Breast epithelium (tissue), 4 donors: ENCODE measurements around the gene EPHB3. TPM values are rescaled to one million over a fixed set of nuclear protein-coding genes. Genes with fewer than 3 reads are reported as not detected.
A peak's percentile ranks its signal among the peaks of the same experiment; 100 is the strongest.

Source experiments
- DNase-seq, 2 donors: peaks; one replicate each; pipeline ENCODE4 v3.0.0-alpha.2; 2019; ENCODE audit warnings: low spot score in 2 of 2
- H3K27ac ChIP-seq, 2 donors: fragments of 200-600 bp; sonication (generic) in 1 of 2; one replicate each; pipeline ENCODE4 v1.5.1; 2016 to 2019; ENCODE audit warnings: mild to moderate bottlenecking in 1 of 2
- H3K27me3 ChIP-seq, 2 donors: fragments of 200-600 bp; sonication (generic) in 1 of 2; one replicate each; pipeline versions ENCODE4 v1.5.1 to v1.6.0; 2017 to 2019; ENCODE audit warnings: control low read depth in 1 of 2, mild to moderate bottlenecking in 1 of 2
- H3K36me3 ChIP-seq: fragments of 200-600 bp; one replicate; pipeline ENCODE4 v1.5.1; 2019
- H3K4me1 ChIP-seq, 2 donors: fragments of 200-600 bp; sonication (generic); one replicate each; pipeline ENCODE4 v1.5.1; 2016 to 2019; ENCODE audit warnings: control low read depth in 1 of 2
- H3K4me3 ChIP-seq, 3 donors: fragments of 200-600 bp; sonication (generic); 1 replicate in 2 of 3; 2 replicates in 1 of 3; pipeline ENCODE4 v1.5.1; 2016 to 2019; ENCODE audit warnings: mild to moderate bottlenecking in 3 of 3, moderate library complexity in 2 of 3
- H3K9me3 ChIP-seq, 2 donors: fragments of 200-600 bp; sonication (generic) in 1 of 2; one replicate each; pipeline ENCODE4 v1.5.1; 2016 to 2019; ENCODE audit warnings: control low read depth in 1 of 2
- POLR2A ChIP-seq: fragments of 450-650 bp; IDR thresholded peaks from one replicate; pipeline ENCODE4 v1.6.1; 2016; ENCODE audit warnings: antibody characterized with exemption, mild to moderate bottlenecking, moderate library complexity
- POLR2AphosphoS5 ChIP-seq, 3 donors: sonication (generic); formaldehyde crosslinking; IDR thresholded peaks; one replicate each; pipeline ENCODE4 v1.6.1; 2017; ENCODE audit warnings: antibody characterized with exemption in 3 of 3
- intact Hi-C: fragments of 100-400 bp; cut with DNase I; formaldehyde crosslinking; loops from one replicate; pipeline ENCODE4 v1.15.1; 2023; ENCODE audit warnings: low total_unique reads
- total RNA-seq, 3 donors: library from RNA; depleted of rRNA; stranded (reverse); fragments of >200 nt; gene quantifications; one replicate each; pipeline ENCODE4 v1.1.0, GENCODE V29; 2016
- TF ChIP-seq, protein P1 (sequence below), 3 donors: fragments of 450-650 bp; IDR thresholded peaks; one replicate each; pipeline ENCODE4 v1.5.1; 2016 to 2017; ENCODE audit warnings: antibody characterized with exemption in 3 of 3, mild to moderate bottlenecking in 3 of 3, moderate library complexity in 3 of 3

Gene EPHB3
- total RNA-seq, 3 donors from 2014 or later, result 0.32 to 25.3 (median 7.9) TPM

DNA sequence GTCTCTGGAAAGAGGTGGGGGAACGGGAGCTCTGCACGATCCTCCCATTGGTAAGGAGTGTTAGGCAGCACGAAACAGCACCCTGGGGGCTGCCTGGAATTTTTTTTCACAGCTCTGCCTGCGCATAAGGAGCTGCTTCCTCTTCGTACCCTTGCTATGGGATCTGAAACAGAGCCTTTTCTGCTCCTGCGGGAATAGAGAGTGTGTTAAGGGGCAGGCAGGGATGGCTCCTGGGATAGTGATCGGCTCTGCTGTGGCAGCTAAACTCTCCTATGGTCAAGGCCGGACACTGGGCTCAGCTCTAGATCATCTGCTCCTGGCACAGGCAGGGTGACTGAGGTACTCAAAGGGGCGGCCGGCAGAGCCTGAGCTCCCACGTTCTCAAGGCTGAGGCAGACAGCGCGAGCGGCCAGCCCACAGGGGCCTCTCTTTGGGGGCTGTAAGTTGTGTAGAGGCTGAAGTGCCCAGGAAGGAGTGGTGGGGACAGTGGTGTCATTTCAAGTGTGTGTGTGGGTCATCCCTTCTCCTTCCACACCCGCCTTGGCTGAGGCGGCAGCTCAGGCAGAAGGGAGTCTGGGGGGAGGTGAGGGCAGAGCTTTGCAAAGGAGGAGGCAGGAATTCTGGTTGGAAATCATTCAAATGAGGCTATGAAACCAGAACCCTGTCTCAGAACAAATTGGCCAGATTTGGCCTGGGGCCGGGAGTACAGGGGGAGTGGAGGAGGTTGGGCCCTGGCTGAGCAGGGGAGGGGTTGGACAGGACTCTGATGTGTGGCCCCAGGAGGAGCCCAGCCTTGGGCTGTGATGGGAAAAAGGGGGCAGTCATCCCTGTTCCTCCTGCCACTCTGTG lies 31.0 kb downstream of the EPHB3 start:
- intact Hi-C loops, result no loop called here
- DNase-seq, result no peak
- Histone ChIP-seq H3K27ac (peak overlapping the region; percentile 88 to 92), H3K4me3 (peak overlapping the region in 1 of 3 donors; percentile 11), H3K4me1 (peaks cover 3 to 38% of the 10 kb centered on the region in 2 donors), H3K27me3 (no peaks in the 10 kb centered on the region), H3K9me3 (no peaks in the 10 kb centered on the region), H3K36me3 (no peaks in the 10 kb centered on the region)
- TF ChIP-seq, protein P1, sequence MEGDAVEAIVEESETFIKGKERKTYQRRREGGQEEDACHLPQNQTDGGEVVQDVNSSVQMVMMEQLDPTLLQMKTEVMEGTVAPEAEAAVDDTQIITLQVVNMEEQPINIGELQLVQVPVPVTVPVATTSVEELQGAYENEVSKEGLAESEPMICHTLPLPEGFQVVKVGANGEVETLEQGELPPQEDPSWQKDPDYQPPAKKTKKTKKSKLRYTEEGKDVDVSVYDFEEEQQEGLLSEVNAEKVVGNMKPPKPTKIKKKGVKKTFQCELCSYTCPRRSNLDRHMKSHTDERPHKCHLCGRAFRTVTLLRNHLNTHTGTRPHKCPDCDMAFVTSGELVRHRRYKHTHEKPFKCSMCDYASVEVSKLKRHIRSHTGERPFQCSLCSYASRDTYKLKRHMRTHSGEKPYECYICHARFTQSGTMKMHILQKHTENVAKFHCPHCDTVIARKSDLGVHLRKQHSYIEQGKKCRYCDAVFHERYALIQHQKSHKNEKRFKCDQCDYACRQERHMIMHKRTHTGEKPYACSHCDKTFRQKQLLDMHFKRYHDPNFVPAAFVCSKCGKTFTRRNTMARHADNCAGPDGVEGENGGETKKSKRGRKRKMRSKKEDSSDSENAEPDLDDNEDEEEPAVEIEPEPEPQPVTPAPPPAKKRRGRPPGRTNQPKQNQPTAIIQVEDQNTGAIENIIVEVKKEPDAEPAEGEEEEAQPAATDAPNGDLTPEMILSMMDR (IDR thresholded peaks at IDR 0.05), result no peak
- TF ChIP-seq POLR2AphosphoS5 (IDR thresholded peaks at IDR 0.05) (no peak), POLR2A (no peak)

DNA sequence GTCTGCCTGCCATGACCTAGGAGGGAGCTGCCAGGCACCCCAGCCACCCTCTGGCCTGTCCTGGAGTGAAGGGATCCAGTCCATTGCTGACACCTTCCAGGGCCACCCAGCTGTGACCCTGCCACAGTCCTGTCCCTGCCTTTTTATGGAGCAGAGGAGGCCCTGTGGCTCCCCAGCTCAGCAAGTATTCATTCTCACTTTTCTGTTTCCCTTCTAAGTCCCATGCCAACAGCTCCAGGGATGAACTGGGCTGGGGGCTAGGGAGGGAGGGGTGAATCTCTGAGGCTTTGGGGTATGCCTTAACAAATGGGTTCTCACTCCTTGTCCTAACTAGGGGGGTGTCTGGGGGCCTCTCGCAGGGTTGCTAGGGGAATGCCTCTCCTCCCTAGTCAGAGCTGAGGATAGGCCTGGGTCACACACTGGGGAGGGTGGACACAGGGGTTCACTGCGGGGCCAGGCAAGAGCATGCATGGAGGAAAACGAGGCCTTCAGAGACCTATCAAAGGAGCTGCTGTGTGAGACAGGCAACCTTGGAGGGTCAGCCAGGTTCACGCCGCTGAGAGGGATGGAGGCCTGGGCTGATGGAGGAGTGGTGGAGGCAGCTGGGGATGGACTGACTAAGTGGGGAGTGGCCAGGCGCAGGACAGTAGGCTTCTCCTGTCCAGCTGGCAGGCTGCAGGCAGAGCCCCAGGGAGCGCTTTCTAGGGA lies 31.8 kb downstream of the EPHB3 start:
- no peaks in the 10 kb centered on the region for H3K36me3 ChIP-seq
- intact Hi-C loops, result no loop called here
- no peaks in the 10 kb centered on the region for H3K9me3 ChIP-seq
- DNase-seq, result no peak
- peak overlapping the region; percentile 88 to 92 for H3K27ac ChIP-seq
- peaks cover 3 to 38% of the 10 kb centered on the region in 2 donors for H3K4me1 ChIP-seq
- TF ChIP-seq POLR2A (no peak), POLR2AphosphoS5 (IDR thresholded peaks at IDR 0.05) (no peak)
- TF ChIP-seq, protein P1 (IDR thresholded peaks at IDR 0.05), result no peak
- no peaks in the 10 kb centered on the region for H3K27me3 ChIP-seq
- H3K4me3 ChIP-seq, result no peak overlapping the region

DNA sequence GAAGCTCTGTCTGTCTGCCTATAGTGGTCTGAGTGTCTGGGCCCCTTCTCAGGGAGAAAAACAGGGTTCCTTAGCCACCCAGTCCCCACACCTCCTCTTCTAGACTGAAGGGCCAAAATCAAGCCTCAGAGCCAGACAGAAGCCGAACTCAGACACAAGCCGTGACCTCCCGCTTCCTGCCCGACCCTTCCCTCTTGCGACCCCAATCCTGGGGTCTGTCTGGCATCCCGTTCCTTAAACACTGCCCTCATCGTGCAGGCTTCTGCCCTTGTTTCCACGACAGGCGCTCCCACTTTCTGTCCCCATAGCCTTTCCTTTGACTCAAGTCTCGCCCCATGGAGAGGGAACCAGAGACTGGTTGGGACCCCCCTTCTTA lies 32.3 kb downstream of the EPHB3 start:
- Histone ChIP-seq H3K36me3 (no peaks in the 10 kb centered on the region), H3K4me3 (no peak overlapping the region), H3K27ac (peak overlapping the region; percentile 88 to 92), H3K27me3 (no peaks in the 10 kb centered on the region), H3K4me1 (peaks cover 8 to 43% of the 10 kb centered on the region in 2 donors), H3K9me3 (no peaks in the 10 kb centered on the region)
- intact Hi-C loops, result no loop called here
- no peak for DNase-seq
- TF ChIP-seq, protein P1 (IDR thresholded peaks at IDR 0.05), result no peak
- TF ChIP-seq POLR2A (no peak), POLR2AphosphoS5 (IDR thresholded peaks at IDR 0.05) (no peak)

DNA sequence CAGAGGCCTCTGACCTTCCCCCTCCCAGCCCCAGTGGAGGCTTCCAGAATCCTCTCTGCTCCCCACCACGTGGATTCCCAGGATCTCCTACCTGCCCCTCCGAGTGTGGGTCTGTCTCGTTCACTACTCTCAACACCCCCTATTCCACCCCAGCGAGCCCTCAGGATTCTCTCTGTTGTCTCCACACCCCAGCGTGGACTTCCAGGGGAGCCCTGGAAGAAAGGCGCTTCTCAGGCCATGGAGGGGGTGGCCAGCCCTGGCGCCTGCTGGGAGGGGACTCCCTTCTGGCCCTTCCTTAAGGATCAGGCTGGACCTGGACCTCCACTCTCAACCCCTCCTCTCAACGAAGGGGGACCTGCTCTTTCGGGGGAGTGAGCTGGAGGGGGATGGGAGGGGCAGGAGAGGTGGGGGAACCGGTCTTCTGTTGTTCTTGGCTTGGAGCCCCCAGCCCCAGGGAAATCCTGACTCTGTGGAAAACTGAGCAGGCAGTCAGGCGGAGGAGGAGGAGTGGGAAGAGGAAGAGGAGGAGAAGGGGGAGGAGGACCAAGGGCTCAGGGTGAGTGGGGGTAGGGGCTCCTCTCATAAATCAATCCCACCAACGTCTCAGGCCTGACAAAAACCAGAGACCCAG lies 32.9 kb downstream of the EPHB3 start:
- intact Hi-C loops, result no loop called here
- H3K4me1 ChIP-seq, result peaks cover 8 to 44% of the 10 kb centered on the region in 2 donors
- no peak for TF ChIP-seq POLR2AphosphoS5 (IDR thresholded peaks at IDR 0.05)
- TF ChIP-seq, protein P1 (IDR thresholded peaks at IDR 0.05), result no peak
- TF ChIP-seq POLR2A, result no peak

More for the DNA sequence above, 32.9 kb downstream of the EPHB3 start:
- H3K4me3 ChIP-seq, result no peak overlapping the region
- DNase-seq, result no peak
- H3K36me3 ChIP-seq, result no peaks in the 10 kb centered on the region
- no peaks in the 10 kb centered on the region for H3K9me3 ChIP-seq
- H3K27me3 ChIP-seq, result no peaks in the 10 kb centered on the region
- H3K27ac ChIP-seq, result peak overlapping the region; percentile 88 to 92
